GM23248 (cell line): ENCODE data around the gene CMTM1.

Source experiments
- EZH2 ChIP-seq: fragments of 200-600 bp; sonication (generic); IDR thresholded peaks from 2 replicates; pipeline ENCODE4 v1.6.1; 2018; ENCODE audit warnings: antibody characterized with exemption, mild to moderate bottlenecking; ENCODE audit not compliant: insufficient read depth, poor library complexity, severe bottlenecking
- EZH2phosphoT487 ChIP-seq: fragments of 200-600 bp; sonication (generic); IDR thresholded peaks from 2 replicates; pipeline ENCODE4 v1.6.1; 2018; ENCODE audit warnings: antibody characterized with exemption, moderate library complexity, mild to moderate bottlenecking, low read depth; ENCODE audit not compliant: insufficient read depth

DNA sequence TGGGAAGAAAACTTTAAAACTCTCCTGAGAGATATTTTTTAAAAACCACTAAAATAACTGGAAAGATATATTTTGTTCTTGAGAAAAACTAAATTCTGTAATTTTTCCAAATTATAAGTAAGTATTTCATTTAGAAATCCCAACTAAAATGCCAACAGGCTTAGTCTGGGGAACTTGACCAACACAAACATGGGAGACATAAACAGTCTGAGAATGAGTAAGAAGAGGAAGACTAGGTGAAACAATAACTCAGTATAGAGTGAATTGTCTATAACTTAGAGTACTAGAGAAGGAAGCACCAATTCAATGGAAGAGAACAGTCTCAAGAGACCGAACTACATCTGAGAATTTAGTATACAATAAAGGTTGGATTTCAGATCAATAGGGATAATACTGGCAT lies 2.9 kb downstream of the CMTM1 start:
- TF ChIP-seq EZH2phosphoT487 (no peak), EZH2 (no peak)
